ENCODE measurements around the gene RBMS3. TPM values are rescaled to one million over a fixed set of nuclear protein-coding genes. Genes with fewer than 3 reads are reported as not detected.

Gene RBMS3
- total RNA-seq, 1 donor from 2014 or later = 3.4 TPM

- Histone ChIP-seq H3K4me3 (ENCODE audit: low read depth, low read length) (no peak overlapping the region), H3K36me3 (ENCODE audit: control insufficient read depth, insufficient read depth, low read length) (no peaks in the 10 kb centered on the region), H3K27me3 (ENCODE audit: control insufficient read depth, insufficient read depth, low read length) (no peaks in the 10 kb centered on the region)
- DNase-seq (ENCODE audit: low read depth) (no peak), FAIRE-seq (no peak)
- TF ChIP-seq CTCF (IDR thresholded peaks at IDR 0.05; ENCODE audit: insufficient read depth, low read length, severe bottlenecking) = no peak
These were observed 450.2 kb downstream of the RBMS3 start for GRCh38 chr3:29731050-29731449.

GRCh38 chr3:29741231-29741630, 460.4 kb downstream of the RBMS3 start:
- Histone ChIP-seq H3K27me3 (ENCODE audit: control insufficient read depth, insufficient read depth, low read length) (no peaks in the 10 kb centered on the region), H3K4me3 (ENCODE audit: low read depth, low read length) (no peak overlapping the region), H3K36me3 (ENCODE audit: control insufficient read depth, insufficient read depth, low read length) (no peaks in the 10 kb centered on the region)
- no peak for DNase-seq (ENCODE audit: low read depth)
- TF ChIP-seq CTCF (IDR thresholded peaks at IDR 0.05; ENCODE audit: insufficient read depth, low read length, severe bottlenecking) = no peak
- FAIRE-seq = no peak

GRCh38 chr3:29745232-29745870, 464.5 kb downstream of the RBMS3 start:
- FAIRE-seq (no peak), DNase-seq (ENCODE audit: low read depth) (no peak)
- no peak for TF ChIP-seq CTCF (IDR thresholded peaks at IDR 0.05; ENCODE audit: insufficient read depth, low read length, severe bottlenecking)
- no peaks in the 10 kb centered on the region for H3K27me3 ChIP-seq (ENCODE audit: control insufficient read depth, insufficient read depth, low read length)
- H3K36me3 ChIP-seq (ENCODE audit: control insufficient read depth, insufficient read depth, low read length) = no peaks in the 10 kb centered on the region
- no peak overlapping the region for H3K4me3 ChIP-seq (ENCODE audit: low read depth, low read length)

DNA sequence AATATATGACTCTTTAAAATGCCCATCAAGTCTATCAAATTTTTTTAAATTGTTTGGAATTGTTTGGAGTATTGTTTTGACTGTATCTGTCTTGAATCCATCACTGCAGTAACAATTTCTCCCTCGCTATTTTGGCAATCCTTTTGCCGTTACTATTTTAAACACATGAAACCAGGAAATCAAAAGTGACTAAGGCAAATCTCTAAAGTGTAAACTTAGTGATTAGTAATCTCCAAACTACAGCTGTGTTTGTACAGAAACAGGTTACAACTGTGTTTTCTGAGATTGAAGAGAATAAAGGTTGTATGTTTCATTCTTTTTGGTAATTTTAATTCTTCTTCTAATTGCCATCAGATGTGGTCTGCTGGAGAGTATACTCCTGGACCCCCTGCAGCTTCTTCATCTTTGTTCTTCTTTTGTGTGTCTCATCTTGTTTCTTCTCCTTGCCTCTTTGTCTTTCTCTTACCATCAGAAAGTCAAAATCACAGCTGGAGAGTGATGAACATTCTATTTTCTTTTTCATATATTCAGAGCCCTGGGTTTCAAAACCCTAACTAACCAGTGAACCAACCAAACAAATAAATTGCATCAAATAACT, 465.4 kb downstream of the RBMS3 start:
- Histone ChIP-seq H3K36me3 (ENCODE audit: control insufficient read depth, insufficient read depth, low read length) (no peaks in the 10 kb centered on the region), H3K4me3 (ENCODE audit: low read depth, low read length) (no peak overlapping the region), H3K27me3 (ENCODE audit: control insufficient read depth, insufficient read depth, low read length) (no peaks in the 10 kb centered on the region)
- TF ChIP-seq CTCF (IDR thresholded peaks at IDR 0.05; ENCODE audit: insufficient read depth, low read length, severe bottlenecking) = no peak
- no peak for FAIRE-seq
- peak; percentile 65 for DNase-seq (ENCODE audit: low read depth)

DNA sequence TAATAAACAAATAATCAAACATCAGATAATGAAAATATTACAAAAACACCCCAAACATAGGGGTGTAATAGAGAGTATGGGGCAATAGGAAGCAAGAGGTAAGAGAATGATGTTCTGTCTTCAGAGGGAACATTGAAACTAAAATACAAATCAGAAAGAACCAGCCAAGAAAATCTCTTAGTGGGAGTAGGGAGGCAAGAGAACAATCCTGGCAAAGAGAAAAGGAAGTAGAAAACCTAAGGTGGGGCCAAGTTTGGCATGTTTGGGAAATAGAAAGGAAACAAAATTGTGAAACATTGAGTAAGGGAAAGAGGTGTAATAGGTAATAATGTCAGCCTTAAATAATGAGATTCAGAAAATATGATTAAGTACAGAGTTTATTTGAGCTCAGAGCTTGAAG, 467.1 kb downstream of the RBMS3 start:
- DNase-seq (ENCODE audit: low read depth) (peak; percentile 30), FAIRE-seq (no peak)

More for the DNA sequence above, 467.1 kb downstream of the RBMS3 start:
- no peak overlapping the region for H3K4me3 ChIP-seq (ENCODE audit: low read depth, low read length)
- no peak for TF ChIP-seq CTCF (IDR thresholded peaks at IDR 0.05; ENCODE audit: insufficient read depth, low read length, severe bottlenecking)
- H3K36me3 ChIP-seq (ENCODE audit: control insufficient read depth, insufficient read depth, low read length) = no peaks in the 10 kb centered on the region
- H3K27me3 ChIP-seq (ENCODE audit: control insufficient read depth, insufficient read depth, low read length) = no peaks in the 10 kb centered on the region

Measured in bronchial epithelial cell (primary cell).